H7 (cell line): ENCODE results near the gene LAD1. TPM values are rescaled to one million over a fixed set of nuclear protein-coding genes. Genes with fewer than 3 reads are reported as not detected.
A peak's percentile ranks its signal among the peaks of the same experiment; 100 is the strongest.

Source experiments
- DNase-seq: peaks from one replicate; pipeline ENCODE4 v3.0.0; 2012
- H3K27me3 ChIP-seq: 2 replicates; pipeline ENCODE4 v1.6.0; 2011; ENCODE audit warnings: mild to moderate bottlenecking, low read length; ENCODE audit not compliant: control insufficient read depth, insufficient read depth
- H3K36me3 ChIP-seq: replicated peaks from 2 replicates; pipeline ENCODE4 v1.5.1; 2011; ENCODE audit warnings: low read length; ENCODE audit not compliant: control insufficient read depth, insufficient read depth
- H3K4me3 ChIP-seq: 2 replicates; pipeline ENCODE4 v1.5.1; 2011; ENCODE audit warnings: low read depth, mild to moderate bottlenecking, control low read depth, low read length, moderate library complexity; ENCODE audit not compliant: insufficient read depth
- total RNA-seq: library from RNA; depleted of rRNA; stranded (reverse); fragments of >200 nt; shearing (Covaris generic); gene quantifications from 2 replicates; pipeline ENCODE4 v1.2.3, GENCODE V29; 2014

LAD1 gene
- total RNA-seq, 1 experiment from 2014 or later = 4.3 TPM

GRCh38 chr1:201406831-201407406 lies 7.8 kb upstream of the LAD1 start:
- no peak for DNase-seq
- Histone ChIP-seq H3K36me3 (no peaks in the 10 kb centered on the region), H3K4me3 (no peak overlapping the region), H3K27me3 (peaks cover 4% of the 10 kb centered on the region; the same call in 1 of the 2 replicates)

DNA sequence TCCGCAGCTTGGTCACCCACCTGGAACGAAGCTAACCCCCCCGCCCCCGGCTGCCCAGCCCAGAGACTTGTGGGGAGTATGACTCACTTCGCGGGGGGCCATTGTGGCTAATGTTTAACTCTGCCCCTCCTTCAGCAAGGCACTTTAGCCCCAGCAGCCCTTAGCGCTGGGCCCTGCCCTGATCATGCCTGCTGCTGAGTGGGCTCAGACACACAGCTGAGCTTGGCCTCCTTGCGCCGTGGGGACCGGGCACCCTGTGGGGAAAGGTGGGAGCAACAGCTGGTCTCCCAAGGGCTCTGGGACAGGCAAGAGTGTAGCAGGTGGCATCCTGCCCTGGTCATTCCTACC lies 6.3 kb upstream of the LAD1 start:
- H3K27me3 ChIP-seq = peaks cover 18% of the 10 kb centered on the region

GRCh38 chr1:201404722-201405483 lies 5.8 kb upstream of the LAD1 start:
- no peak for DNase-seq
- Histone ChIP-seq H3K27me3 (peaks cover 24% of the 10 kb centered on the region), H3K4me3 (no peak overlapping the region), H3K36me3 (no peaks in the 10 kb centered on the region)

More for the DNA sequence above, 6.3 kb upstream of the LAD1 start:
- Histone ChIP-seq H3K36me3 (no peaks in the 10 kb centered on the region), H3K4me3 (no peak overlapping the region)
- DNase-seq = no peak

- no peaks in the 10 kb centered on the region for H3K36me3 ChIP-seq
- H3K27me3 ChIP-seq = peaks cover 32% of the 10 kb centered on the region
- H3K4me3 ChIP-seq = no peak overlapping the region
- DNase-seq = no peak
Measured at GRCh38 chr1:201404055-201404454, 4.9 kb upstream of the LAD1 start.

GRCh38 chr1:201403359-201403758 lies 4.2 kb upstream of the LAD1 start:
- Histone ChIP-seq H3K4me3 (no peak overlapping the region), H3K27me3 (peaks cover 39% of the 10 kb centered on the region), H3K36me3 (no peaks in the 10 kb centered on the region)
- no peak for DNase-seq

GRCh38 chr1:201401700-201402099 lies 2.6 kb upstream of the LAD1 start:
- H3K27me3 ChIP-seq = peaks cover 44% of the 10 kb centered on the region
- H3K4me3 ChIP-seq = no peak overlapping the region
- no peak for DNase-seq
- H3K36me3 ChIP-seq = no peaks in the 10 kb centered on the region

- H3K36me3 ChIP-seq = no peaks in the 10 kb centered on the region
- peaks cover 46% of the 10 kb centered on the region for H3K27me3 ChIP-seq
- H3K4me3 ChIP-seq = no peak overlapping the region
- no peak for DNase-seq
Measured at GRCh38 chr1:201400852-201401230, 1.7 kb upstream of the LAD1 start.

GRCh38 chr1:201400212-201400851 lies 1.2 kb upstream of the LAD1 start:
- Histone ChIP-seq H3K27me3 (peaks cover 46% of the 10 kb centered on the region), H3K36me3 (no peaks in the 10 kb centered on the region), H3K4me3 (no peak overlapping the region)
- DNase-seq = no peak

- no peaks in the 10 kb centered on the region for H3K36me3 ChIP-seq
- DNase-seq = peak; percentile 94
- peaks cover 46% of the 10 kb centered on the region for H3K27me3 ChIP-seq
- H3K4me3 ChIP-seq = peak overlapping the region; percentile 65
Measured at GRCh38 chr1:201399352-201400126, 415 bp upstream of the LAD1 start.

DNA sequence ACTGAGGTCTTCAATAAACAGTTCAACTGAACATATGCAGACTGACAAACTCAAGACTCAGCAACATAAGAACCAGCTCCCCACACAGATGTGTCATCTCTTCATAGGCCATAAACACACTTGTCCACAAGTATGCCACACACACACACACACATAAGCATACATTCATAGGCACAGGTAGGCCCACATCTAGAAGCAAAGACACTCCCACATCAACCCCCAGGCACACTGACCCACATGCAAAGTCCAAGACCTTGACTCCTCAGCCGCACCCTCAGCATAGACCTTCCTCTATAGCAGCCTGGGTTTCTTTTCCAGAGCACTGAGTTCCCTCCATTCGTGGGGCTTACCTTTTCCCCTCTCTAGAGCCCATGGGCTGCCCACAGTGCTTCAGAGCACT lies 1.4 kb downstream of the LAD1 start:
- no peaks in the 10 kb centered on the region for H3K36me3 ChIP-seq
- H3K4me3 ChIP-seq = no peak overlapping the region
- DNase-seq = no peak
- peaks cover 45% of the 10 kb centered on the region for H3K27me3 ChIP-seq

- DNase-seq = no peak
- peaks cover 42% of the 10 kb centered on the region for H3K27me3 ChIP-seq
- no peak overlapping the region for H3K4me3 ChIP-seq
- H3K36me3 ChIP-seq = no peaks in the 10 kb centered on the region
Measured at GRCh38 chr1:201396861-201397464, 2.2 kb downstream of the LAD1 start.

DNA sequence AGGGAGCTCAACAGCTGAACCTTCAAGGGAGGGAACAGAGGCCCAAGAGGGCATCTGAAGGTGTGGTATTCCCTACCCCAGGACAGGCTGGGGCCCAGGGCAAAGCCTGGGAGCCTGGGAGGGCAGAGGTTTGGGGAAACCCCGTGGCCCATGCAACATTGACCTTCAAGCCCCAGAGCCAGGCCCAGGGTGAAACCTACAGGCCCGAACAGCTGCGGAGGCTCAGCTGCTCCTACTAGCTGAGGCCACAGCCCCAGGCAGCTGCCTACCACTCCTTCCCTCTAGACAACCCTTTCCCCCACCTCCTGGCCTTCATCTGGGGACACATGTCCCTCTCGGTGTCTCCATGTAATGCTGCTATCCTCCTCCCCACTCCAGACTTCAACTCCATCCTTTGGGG lies 3.2 kb downstream of the LAD1 start:
- Histone ChIP-seq H3K27me3 (peaks cover 33% of the 10 kb centered on the region), H3K4me3 (no peak overlapping the region), H3K36me3 (no peaks in the 10 kb centered on the region)
- no peak for DNase-seq

DNA sequence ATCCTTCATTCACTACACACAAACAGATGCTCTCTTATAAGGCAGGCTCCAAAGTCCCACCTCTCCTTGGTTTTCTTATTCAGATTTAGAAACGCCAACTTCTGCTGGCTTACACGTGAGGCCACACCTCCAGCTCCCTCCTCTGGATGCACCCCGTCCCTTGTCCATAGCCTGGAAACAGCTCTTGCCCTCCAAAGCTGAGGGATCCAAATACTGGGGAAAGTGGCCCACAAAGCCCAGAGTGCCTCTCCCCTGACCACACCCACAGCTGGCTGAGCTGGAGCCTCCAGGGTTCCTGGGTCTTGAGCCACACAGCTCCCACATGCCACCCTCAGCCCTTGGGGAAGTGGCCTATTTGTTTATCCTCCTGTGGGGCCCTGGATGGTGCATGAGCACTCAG lies 4.5 kb downstream of the LAD1 start:
- no peak for DNase-seq
- Histone ChIP-seq H3K36me3 (no peaks in the 10 kb centered on the region), H3K27me3 (peaks cover 20% of the 10 kb centered on the region), H3K4me3 (no peak overlapping the region)

- Histone ChIP-seq H3K4me3 (no peak overlapping the region), H3K27me3 (peaks cover 4% of the 10 kb centered on the region; the same call in 1 of the 2 replicates), H3K36me3 (no peaks in the 10 kb centered on the region)
- DNase-seq = no peak
Measured at GRCh38 chr1:201393076-201393475, 6.0 kb downstream of the LAD1 start.
